ENCODE data around the gene PFKFB4.

PFKFB4 gene

GRCh38 chr3:48556796-48557626, at the start of gene PFKFB4:
Gene PFKFB4, minus strand, starts transcription at chr3:48556803. Its CDS starts 26 bp downstream, at chr3:48556777.
- in situ Hi-C loops (cut with HindIII; ENCODE audit: low sequenced_read_pairs) = no loop called here
- no peak for TF ChIP-seq CTCF (IDR thresholded peaks at IDR 0.05; ENCODE audit: low read depth, low read length)

GRCh38 chr3:48601622-48601994, 45.0 kb upstream of the PFKFB4 start:
- H3K4me3 ChIP-seq (ENCODE audit: low read depth, low read length) = no peak overlapping the region
- in situ Hi-C loops (cut with HindIII; ENCODE audit: low sequenced_read_pairs) = no loop called here
- no peak for TF ChIP-seq CTCF (IDR thresholded peaks at IDR 0.05; ENCODE audit: low read depth, low read length)
- no peak for DNase-seq (ENCODE audit: low read depth, low spot score)

More at GRCh38 chr3:48556796-48557626, at the start of gene PFKFB4:
- peak within 1 kb of the TSS; percentile 50 for H3K4me3 ChIP-seq (ENCODE audit: low read depth, low read length)
- peak; percentile 99 for DNase-seq (ENCODE audit: low read depth, low spot score)

- no peak for DNase-seq (ENCODE audit: low read depth, low spot score)
- in situ Hi-C loops (cut with HindIII; ENCODE audit: low sequenced_read_pairs) = no loop called here
- H3K4me3 ChIP-seq (ENCODE audit: low read depth, low read length) = no peak overlapping the region
- no peak for TF ChIP-seq CTCF (IDR thresholded peaks at IDR 0.05; ENCODE audit: low read depth, low read length)
These were observed 44.4 kb upstream of the PFKFB4 start for GRCh38 chr3:48600711-48601621.

GRCh38 chr3:48599509-48600285, 43.1 kb upstream of the PFKFB4 start:
- no peak overlapping the region for H3K4me3 ChIP-seq (ENCODE audit: low read depth, low read length)
- TF ChIP-seq CTCF (IDR thresholded peaks at IDR 0.05; ENCODE audit: low read depth, low read length) = no peak
- in situ Hi-C loops (cut with HindIII; ENCODE audit: low sequenced_read_pairs) = no loop called here
- no peak for DNase-seq (ENCODE audit: low read depth, low spot score)

GRCh38 chr3:48599077-48599501, 42.5 kb upstream of the PFKFB4 start:
- DNase-seq (ENCODE audit: low read depth, low spot score) = no peak
- no peak for TF ChIP-seq CTCF (IDR thresholded peaks at IDR 0.05; ENCODE audit: low read depth, low read length)
- in situ Hi-C loops (cut with HindIII; ENCODE audit: low sequenced_read_pairs) = no loop called here

More at GRCh38 chr3:48599077-48599501, 42.5 kb upstream of the PFKFB4 start:
- H3K4me3 ChIP-seq (ENCODE audit: low read depth, low read length) = no peak overlapping the region

Measured in astrocyte of the spinal cord (primary cell).